ENCODE measurements around the gene REXO5.

REXO5 gene

GRCh38 chr16:20781697-20782096 is 24.6 kb upstream of the REXO5 start:
- no peaks in the 10 kb centered on the region for H3K27me3 ChIP-seq (ENCODE audit: insufficient read depth, low read depth)
- H4K20me1 ChIP-seq (ENCODE audit: insufficient read depth): no peaks in the 10 kb centered on the region
- H3K79me2 ChIP-seq (ENCODE audit: insufficient read depth, low read depth): no peaks in the 10 kb centered on the region
- no peak overlapping the region for H3K4me3 ChIP-seq (IDR thresholded peaks at IDR 0.05; ENCODE audit: insufficient read depth, low read depth, low read length)
- no peak overlapping the region for H3K27ac ChIP-seq
- no peak overlapping the region for H3K9ac ChIP-seq
- TF ChIP-seq CTCF (conservative IDR thresholded peaks at IDR 0.05; ENCODE audit: low read depth, low read length): no peak
- H3K4me1 ChIP-seq (ENCODE audit: low read depth, poor library complexity, severe bottlenecking): no peaks in the 10 kb centered on the region
- no peak overlapping the region for H2AFZ ChIP-seq (ENCODE audit: low read depth)
- H3K4me2 ChIP-seq: no peak overlapping the region
- H3K36me3 ChIP-seq (ENCODE audit: insufficient read depth): no peaks in the 10 kb centered on the region

GRCh38 chr16:20782470-20782869 is 23.9 kb upstream of the REXO5 start:
- Histone ChIP-seq H3K4me2 (no peak overlapping the region), H3K79me2 (ENCODE audit: insufficient read depth, low read depth) (no peaks in the 10 kb centered on the region), H3K27ac (no peak overlapping the region), H3K4me3 (IDR thresholded peaks at IDR 0.05; ENCODE audit: insufficient read depth, low read depth, low read length) (no peak overlapping the region), H3K9ac (no peak overlapping the region), H2AFZ (ENCODE audit: low read depth) (no peak overlapping the region), H3K4me1 (ENCODE audit: low read depth, poor library complexity, severe bottlenecking) (no peaks in the 10 kb centered on the region), H4K20me1 (ENCODE audit: insufficient read depth) (no peaks in the 10 kb centered on the region), H3K36me3 (ENCODE audit: insufficient read depth) (no peaks in the 10 kb centered on the region), H3K27me3 (ENCODE audit: insufficient read depth, low read depth) (no peaks in the 10 kb centered on the region)
- no peak for TF ChIP-seq CTCF (conservative IDR thresholded peaks at IDR 0.05; ENCODE audit: low read depth, low read length)

- Histone ChIP-seq H2AFZ (ENCODE audit: low read depth) (no peak overlapping the region), H3K27ac (no peak overlapping the region), H3K27me3 (ENCODE audit: insufficient read depth, low read depth) (no peaks in the 10 kb centered on the region), H4K20me1 (ENCODE audit: insufficient read depth) (no peaks in the 10 kb centered on the region), H3K36me3 (ENCODE audit: insufficient read depth) (no peaks in the 10 kb centered on the region), H3K4me2 (no peak overlapping the region), H3K4me3 (IDR thresholded peaks at IDR 0.05; ENCODE audit: insufficient read depth, low read depth, low read length) (no peak overlapping the region), H3K79me2 (ENCODE audit: insufficient read depth, low read depth) (no peaks in the 10 kb centered on the region), H3K9ac (no peak overlapping the region), H3K4me1 (ENCODE audit: low read depth, poor library complexity, severe bottlenecking) (no peaks in the 10 kb centered on the region)
- no peak for TF ChIP-seq CTCF (conservative IDR thresholded peaks at IDR 0.05; ENCODE audit: low read depth, low read length)
Measured at GRCh38 chr16:20784204-20784603, 22.1 kb upstream of the REXO5 start.

- no peak overlapping the region for H2AFZ ChIP-seq (ENCODE audit: low read depth)
- H3K4me2 ChIP-seq: no peak overlapping the region
- no peaks in the 10 kb centered on the region for H3K79me2 ChIP-seq (ENCODE audit: insufficient read depth, low read depth)
- no peaks in the 10 kb centered on the region for H3K27me3 ChIP-seq (ENCODE audit: insufficient read depth, low read depth)
- H3K9ac ChIP-seq: no peak overlapping the region
- no peaks in the 10 kb centered on the region for H3K4me1 ChIP-seq (ENCODE audit: low read depth, poor library complexity, severe bottlenecking)
- H3K4me3 ChIP-seq (IDR thresholded peaks at IDR 0.05; ENCODE audit: insufficient read depth, low read depth, low read length): no peak overlapping the region
- H3K36me3 ChIP-seq (ENCODE audit: insufficient read depth): no peaks in the 10 kb centered on the region
- H3K27ac ChIP-seq: no peak overlapping the region
- no peaks in the 10 kb centered on the region for H4K20me1 ChIP-seq (ENCODE audit: insufficient read depth)
- TF ChIP-seq CTCF (conservative IDR thresholded peaks at IDR 0.05; ENCODE audit: low read depth, low read length): no peak
Measured at GRCh38 chr16:20789130-20789529, 17.2 kb upstream of the REXO5 start.

Data from KMS-11 (cell line).